SK-N-SH (cell line): Measurements from ENCODE around the gene COBLL1. TPM values are rescaled to one million over a fixed set of nuclear protein-coding genes. Genes with fewer than 3 reads are reported as not detected.

Experiments used
- CTCF ChIA-PET: fragments of 300-600, 350-600 bp; formaldehyde crosslinking; extraction: SDS; loops from one replicate; lab custom pipeline; 2021; lab: Yijun Ruan, JAX
- POLR2A ChIA-PET: fragments of 350-600 bp; sonication (Branson Sonifier 250); formaldehyde crosslinking; extraction: SDS; loops from one replicate; lab custom pipeline; 2020; ENCODE audit warnings: antibody characterized with exemption, inconsistent platforms; lab: Yijun Ruan, JAX
- DNase-seq: peaks from one replicate; pipeline ENCODE4 v3.0.0; 2012
- H2AFZ ChIP-seq: fragments of 200-600 bp; sonication (generic); 2 replicates; pipeline ENCODE4 v1.8.1; 2016; ENCODE audit warnings: antibody characterized with exemption, mild to moderate bottlenecking, low read depth
- H3F3A ChIP-seq: fragments of 200-600 bp; sonication (generic); replicated peaks from 2 replicates; pipeline ENCODE3; 2016; ENCODE audit warnings: antibody characterized with exemption, mild to moderate bottlenecking; ENCODE audit not compliant: insufficient read depth
- H3K27ac ChIP-seq, 2 experiments: fragments of 200-500 bp in 1 of 2; fragments of 200-600 bp in 1 of 2; sonication (Bioruptor generic) in 1 of 2; sonication (generic), shearing (Covaris generic) in 1 of 2; 2 replicates each; pipeline versions ENCODE4 v1.5.1 to v1.6.1; 2014 to 2016; ENCODE audit warnings: low read depth in 2 of 2, inconsistent platforms in 1 of 2, low read length in 1 of 2, mild to moderate bottlenecking in 1 of 2, mixed read lengths in 1 of 2
- H3K27me3 ChIP-seq: fragments of 200-600 bp; sonication (generic), shearing (Covaris generic); 2 replicates; pipeline ENCODE4 v1.6.1; 2016; ENCODE audit warnings: mixed run types; ENCODE audit not compliant: insufficient read depth
- H3K36me3 ChIP-seq, 2 experiments: fragments of 200-500 bp in 1 of 2; fragments of 200-600 bp in 1 of 2; sonication (Bioruptor generic) in 1 of 2; sonication (generic) in 1 of 2; replicated peaks in 1 of 2; 2 replicates each; pipeline versions ENCODE3 to v1.5.1; 2014 to 2016; ENCODE audit warnings: low read length in 1 of 2, mild to moderate bottlenecking in 1 of 2; ENCODE audit not compliant: insufficient read depth in 2 of 2, control insufficient read depth in 1 of 2
- H3K4me1 ChIP-seq, 2 experiments: fragments of 200-500 bp in 1 of 2; fragments of 200-600 bp in 1 of 2; sonication (Bioruptor generic) in 1 of 2; sonication (generic), shearing (Covaris generic) in 1 of 2; 2 replicates each; pipeline versions ENCODE4 v1.5.1 to v1.6.1; 2014 to 2016; ENCODE audit warnings: low read depth in 1 of 2, low read length in 1 of 2, mixed run types in 1 of 2; ENCODE audit not compliant: insufficient read depth in 2 of 2, control insufficient read depth in 1 of 2
- H3K4me2 ChIP-seq: fragments of 200-600 bp; sonication (generic), shearing (Covaris generic); 2 replicates; pipeline ENCODE4 v1.6.1; 2017; ENCODE audit warnings: mixed run types
- H3K4me3 ChIP-seq, 2 experiments: fragments of 200-500 bp in 1 of 2; fragments of 200-600 bp in 1 of 2; sonication (Bioruptor generic) in 1 of 2; sonication (generic), shearing (Covaris generic) in 1 of 2; 2 replicates each; pipeline versions ENCODE4 v1.5.1 to v1.8.1; 2014 to 2016; ENCODE audit warnings: low read depth in 2 of 2, inconsistent platforms in 1 of 2, low read length in 1 of 2, mild to moderate bottlenecking in 1 of 2, mixed read lengths in 1 of 2, moderate library complexity in 1 of 2
- H3K79me2 ChIP-seq: fragments of 200-600 bp; sonication (generic); 2 replicates; pipeline ENCODE4 v1.8.1; 2017; ENCODE audit warnings: mild to moderate bottlenecking; ENCODE audit not compliant: insufficient read depth
- H3K9ac ChIP-seq: fragments of 200-600 bp; sonication (generic); 2 replicates; pipeline ENCODE4 v1.6.1; 2017; ENCODE audit warnings: mixed run types
- H3K9me2 ChIP-seq: fragments of 200-600 bp; sonication (generic); 2 replicates; pipeline ENCODE4 v1.6.1; 2017; ENCODE audit warnings: mixed run types
- H3K9me3 ChIP-seq: fragments of 200-600 bp; sonication (generic); 2 replicates; pipeline ENCODE4 v1.6.1; 2017; ENCODE audit warnings: mixed run types, mild to moderate bottlenecking, moderate library complexity
- H4K20me1 ChIP-seq: fragments of 200-600 bp; sonication (generic); 2 replicates; pipeline ENCODE4 v1.6.1; 2017; ENCODE audit warnings: mild to moderate bottlenecking, mixed run types; ENCODE audit not compliant: insufficient read depth
- EZH2phosphoT487 ChIP-seq: fragments of 200-600 bp; sonication (generic); IDR thresholded peaks from 2 replicates; pipeline ENCODE4 v1.6.1; 2017; ENCODE audit warnings: low read depth, mixed run types, mild to moderate bottlenecking, antibody characterized with exemption, moderate library complexity, borderline replicate concordance
- FOSL2 ChIP-seq: IDR thresholded peaks from 2 replicates; pipeline ENCODE4 v1.4.0; 2012; ENCODE audit warnings: low read depth, mild to moderate bottlenecking, moderate library complexity, borderline replicate concordance
- FOXJ3 ChIP-seq: sonication (generic); formaldehyde crosslinking; IDR thresholded peaks from 2 replicates; pipeline ENCODE4 v1.5.1; 2020; ENCODE audit warnings: mild to moderate bottlenecking, missing genetic modification reagents
- JUND ChIP-seq: IDR thresholded peaks from 2 replicates; pipeline ENCODE4 v1.4.0; 2012
- MXI1 ChIP-seq: IDR thresholded peaks from 2 replicates; pipeline ENCODE4 v1.6.1; 2012; ENCODE audit warnings: mild to moderate bottlenecking, low read depth, low read length, improper control_type of control experiment
- NRF1 ChIP-seq: IDR thresholded peaks from 2 replicates; pipeline ENCODE4 v1.6.1; 2012; ENCODE audit warnings: low read depth, mild to moderate bottlenecking, low read length
- RCOR1 ChIP-seq: fragments of 150-350 bp; IDR thresholded peaks from 2 replicates; pipeline ENCODE4 v1.6.1; 2017; ENCODE audit warnings: antibody characterized with exemption, low read length
- REST ChIP-seq: IDR thresholded peaks from 2 replicates; pipeline ENCODE4 v1.6.1; 2012; ENCODE audit warnings: mild to moderate bottlenecking, low read depth, low read length, moderate library complexity
- RFX5 ChIP-seq: IDR thresholded peaks from 2 replicates; pipeline ENCODE4 v1.6.1; 2012; ENCODE audit warnings: mild to moderate bottlenecking, improper control_type of control experiment, low read length
- SMC3 ChIP-seq: IDR thresholded peaks from 2 replicates; pipeline ENCODE4 v1.6.1; 2012; ENCODE audit warnings: low read depth, low read length, improper control_type of control experiment
- TAF1 ChIP-seq: IDR thresholded peaks from 2 replicates; pipeline ENCODE4 v1.6.1; 2012; ENCODE audit warnings: low read depth, mild to moderate bottlenecking, low read length, moderate library complexity, borderline replicate concordance
- TCF12 ChIP-seq: IDR thresholded peaks from 2 replicates; pipeline ENCODE4 v1.4.0; 2012
- TEAD4 ChIP-seq: IDR thresholded peaks from 2 replicates; pipeline ENCODE4 v1.4.0; 2012; ENCODE audit warnings: mild to moderate bottlenecking, borderline replicate concordance; ENCODE audit not compliant: insufficient read depth
- USF1 ChIP-seq: IDR thresholded peaks from 2 replicates; pipeline ENCODE4 v1.4.0; 2012; ENCODE audit warnings: low read depth, borderline replicate concordance
- YY1 ChIP-seq: IDR thresholded peaks from 2 replicates; pipeline ENCODE4 v1.4.0; 2012; ENCODE audit warnings: low read depth, mild to moderate bottlenecking
- ZBTB33 ChIP-seq: IDR thresholded peaks from 2 replicates; pipeline ENCODE4 v1.4.0; 2012; ENCODE audit warnings: low read depth, borderline replicate concordance
- WGBS: methylation state at CpG from one replicate; pipeline ENCODE4 v1.1.6; 2017; ENCODE audit warnings: low lambda C conversion rate; 5-methylcytosine and 5-hydroxymethylcytosine counted together
- polyA plus RNA-seq, 3 experiments: library from polyadenylated mRNA; depleted of rRNA; stranded (reverse); fragments of >200 nt; gene quantifications; 2 replicates each; pipeline ENCODE4 v1.2.3, GENCODE V29; 2012
- TF ChIP-seq, protein P1 (sequence below): IDR thresholded peaks from 2 replicates; pipeline ENCODE4 v1.4.0; 2012; ENCODE audit warnings: low read depth
- TF ChIP-seq, protein P2 (sequence below): fragments of 150-350 bp; IDR thresholded peaks from 2 replicates; pipeline ENCODE4 v1.6.1; 2017; ENCODE audit warnings: antibody characterized with exemption, low read length, low read depth, borderline replicate concordance

Gene COBLL1
- polyA plus RNA-seq, 1 of the 3 experiments (the other 2 are of a cell fraction), result 3.1 TPM

DNA sequence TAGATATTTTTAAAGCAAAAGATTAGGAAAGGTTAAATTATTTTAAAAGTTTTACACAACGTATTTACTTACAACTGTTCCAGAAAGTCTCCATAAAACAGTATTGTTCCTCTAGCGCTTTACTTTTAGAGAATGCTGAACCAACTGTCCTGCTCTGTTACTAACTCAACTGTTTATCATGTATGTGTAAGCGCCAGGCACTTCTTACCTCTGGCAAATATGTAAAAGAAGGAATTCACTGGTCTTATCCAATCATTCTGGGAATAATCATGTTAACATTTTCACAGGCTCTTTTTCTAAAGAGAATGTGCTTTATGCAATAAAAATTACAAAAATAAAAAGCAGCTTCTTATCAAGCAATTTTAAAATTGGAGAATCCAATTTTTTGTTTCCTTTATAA, 68.0 kb downstream of the COBLL1 start:
- Histone ChIP-seq H3K27ac (no peak overlapping the region), H3K4me3 (no peak overlapping the region), H3K9me3 (no peaks in the 10 kb centered on the region), H3K36me3 (no peaks in the 10 kb centered on the region), H3K4me2 (no peak overlapping the region), H3K9ac (no peak overlapping the region), H3K27me3 (no peaks in the 10 kb centered on the region), H3K9me2 (no peaks in the 10 kb centered on the region), H2AFZ (no peak overlapping the region), H3K4me1 (no peaks in the 10 kb centered on the region; a peak in 2 of 4 replicates), H3K79me2 (no peaks in the 10 kb centered on the region), H4K20me1 (no peaks in the 10 kb centered on the region), H3F3A (no peaks in the 10 kb centered on the region)
- DNase-seq, result no peak
- WGBS, result 95% methylated on average over 3 of the region's 3 CpGs
- ChIA-PET CTCF (interaction anchor here (0.7 kb wide), 1 partner anchor 190 kb away, joined by 3 read pairs; no protein-coding TSS in a partner anchor), POLR2A (no interaction called here)
- no peak for TF ChIP-seq TCF12
- TF ChIP-seq RCOR1, result no peak
- no peak for TF ChIP-seq TAF1
- TF ChIP-seq EZH2phosphoT487, result no peak
- no peak for TF ChIP-seq RFX5
- no peak for TF ChIP-seq FOXJ3 (CRISPR knock-in tag)
- no peak for TF ChIP-seq SMC3
- no peak for TF ChIP-seq USF1
- TF ChIP-seq YY1, result no peak
- TF ChIP-seq FOSL2, result no peak
- TF ChIP-seq, protein P1, sequence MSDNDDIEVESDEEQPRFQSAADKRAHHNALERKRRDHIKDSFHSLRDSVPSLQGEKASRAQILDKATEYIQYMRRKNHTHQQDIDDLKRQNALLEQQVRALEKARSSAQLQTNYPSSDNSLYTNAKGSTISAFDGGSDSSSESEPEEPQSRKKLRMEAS, result no peak
- TF ChIP-seq NRF1, result no peak
- TF ChIP-seq, protein P2, sequence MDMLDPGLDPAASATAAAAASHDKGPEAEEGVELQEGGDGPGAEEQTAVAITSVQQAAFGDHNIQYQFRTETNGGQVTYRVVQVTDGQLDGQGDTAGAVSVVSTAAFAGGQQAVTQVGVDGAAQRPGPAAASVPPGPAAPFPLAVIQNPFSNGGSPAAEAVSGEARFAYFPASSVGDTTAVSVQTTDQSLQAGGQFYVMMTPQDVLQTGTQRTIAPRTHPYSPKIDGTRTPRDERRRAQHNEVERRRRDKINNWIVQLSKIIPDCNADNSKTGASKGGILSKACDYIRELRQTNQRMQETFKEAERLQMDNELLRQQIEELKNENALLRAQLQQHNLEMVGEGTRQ, result no peak
- no peak for TF ChIP-seq MXI1
- no peak for TF ChIP-seq JUND
- TF ChIP-seq ZBTB33, result no peak
- no peak for TF ChIP-seq TEAD4
- TF ChIP-seq REST, result no peak
